Left lung (tissue), 10 donors: ENCODE results near the gene SLC17A7. TPM values are rescaled to one million over a fixed set of nuclear protein-coding genes. Genes with fewer than 3 reads are reported as not detected.

Source experiments
- ATAC-seq: fragments of 200-7000 bp; cut with Tn5 transposase; one replicate; pipeline ENCODE4 v1.9.1; 2020; ENCODE audit warnings: moderate library complexity
- DNase-seq, 4 donors: peaks; one replicate each; pipeline ENCODE4 v3.0.0-alpha.2; 2013 to 2020
- H3K27ac ChIP-seq, 2 donors: fragments of 200-600 bp; sonication (generic) in 1 of 2; one replicate each; pipeline versions ENCODE4 v1.5.0 to v1.8.0; 2020 to 2021
- H3K27me3 ChIP-seq, 2 donors: fragments of 200-600 bp; sonication (generic) in 1 of 2; one replicate each; pipeline versions ENCODE4 v1.5.0 to v1.8.0; 2020 to 2021
- H3K36me3 ChIP-seq, 2 donors: fragments of 200-600 bp; sonication (generic) in 1 of 2; one replicate each; pipeline versions ENCODE4 v1.5.0 to v1.8.0; 2020 to 2021
- H3K4me1 ChIP-seq, 2 donors: fragments of 200-600 bp; one replicate each; pipeline ENCODE4 v1.8.0; 2021
- H3K4me3 ChIP-seq, 2 donors: fragments of 200-600 bp; sonication (generic) in 1 of 2; one replicate each; pipeline versions ENCODE4 v1.5.0 to v1.8.0; 2020 to 2021; ENCODE audit warnings: mild to moderate bottlenecking in 1 of 2
- H3K9me3 ChIP-seq, 2 donors: fragments of 200-600 bp; sonication (generic) in 1 of 2; one replicate each; pipeline versions ENCODE4 v1.5.0 to v1.8.0; 2020 to 2021
- CTCF ChIP-seq, 2 donors: fragments of 200-600 bp; sonication (generic) in 1 of 2; IDR thresholded peaks; one replicate each; pipeline versions ENCODE4 v1.5.0 to v1.8.0; 2021; ENCODE audit warnings: antibody characterized with exemption in 2 of 2
- intact Hi-C, 2 donors: fragments of 100-400 bp; cut with DNase I; formaldehyde crosslinking; loops; one replicate each; pipeline versions ENCODE4 v1.11.2 to v1.14.2; 2022
- polyA plus RNA-seq, 6 donors: library from polyadenylated mRNA; unstranded; fragments of 120-200 nt; gene quantifications; one replicate each; pipeline ENCODE4 v1.2.1, GENCODE V29; 2013; ENCODE audit not compliant: insufficient read length in 6 of 6
- total RNA-seq, 2 donors: library from RNA; stranded (reverse); fragmentation: NEBNext Ultra II Directional; extraction: Animal tissue kit (Norgen Biotek cat#: 25700); gene quantifications; one replicate each; pipeline ENCODE4 v1.2.1, GENCODE V29; 2021
- donor health status: DM: no; HTN: yes; CAD: no.
- donor health status: DM: no; HTN: no; CAD: no.

SLC17A7 gene
- total and polyA plus RNA-seq, 8 donors: 0.21 to 0.70 (median 0.33) TPM

GRCh38 chr19:49425178-49425577, 16.1 kb downstream of the SLC17A7 start, which contains the start of gene GFY:
TSS of gene GFY (plus strand) at chr19:49425388. CDS start at chr19:49426431, 1,043 bp downstream.
- H3K4me3 ChIP-seq: no peak within 1 kb of the TSS
- no peaks in the 10 kb centered on the region for H3K36me3 ChIP-seq
- DNase-seq (no peak), ATAC-seq (no peak)
- TF ChIP-seq CTCF (IDR thresholded peaks at IDR 0.05): no peak
- no peaks in the 10 kb centered on the region for H3K9me3 ChIP-seq
- H3K27me3 ChIP-seq: peaks cover 83 to 100% of the 10 kb centered on the region in 2 donors
- H3K4me1 ChIP-seq: peaks cover 7 to 37% of the 10 kb centered on the region in 2 donors
- intact Hi-C loops: no loop called here
- H3K27ac ChIP-seq: no peak within 1 kb of the TSS

- peaks cover 7 to 37% of the 10 kb centered on the region in 2 donors for H3K4me1 ChIP-seq
- H3K9me3 ChIP-seq: no peaks in the 10 kb centered on the region
- no peak for TF ChIP-seq CTCF (IDR thresholded peaks at IDR 0.05)
- H3K4me3 ChIP-seq: no peak overlapping the region
- intact Hi-C loops: no loop called here
- H3K36me3 ChIP-seq: no peaks in the 10 kb centered on the region
- DNase-seq (no peak), ATAC-seq (no peak)
- peaks cover 89 to 99% of the 10 kb centered on the region in 2 donors for H3K27me3 ChIP-seq
- H3K27ac ChIP-seq: no peak overlapping the region
Observed at GRCh38 chr19:49423985-49424303, 17.4 kb downstream of the SLC17A7 start.

GRCh38 chr19:49423071-49423984, 18.0 kb downstream of the SLC17A7 start, which contains the start of gene PTH2:
TSS of gene PTH2 (minus strand) at chr19:49423441. CDS start at chr19:49423339, 102 bp downstream.
- Histone ChIP-seq H3K4me3 (no peak within 1 kb of the TSS), H3K36me3 (no peaks in the 10 kb centered on the region), H3K9me3 (no peaks in the 10 kb centered on the region), H3K4me1 (peaks cover 7 to 34% of the 10 kb centered on the region in 2 donors), H3K27ac (no peak within 1 kb of the TSS), H3K27me3 (peaks cover 83 to 99% of the 10 kb centered on the region in 2 donors)
- DNase-seq (no peak), ATAC-seq (no peak)
- intact Hi-C loops: no loop called here
- TF ChIP-seq CTCF (IDR thresholded peaks at IDR 0.05): no peak

- DNase-seq: peak in 1 of 4 donors; percentile 35
- ATAC-seq: peak; percentile 63
- intact Hi-C loops: no loop called here
- Histone ChIP-seq H3K4me3 (no peak overlapping the region), H3K9me3 (no peaks in the 10 kb centered on the region), H3K36me3 (no peaks in the 10 kb centered on the region), H3K27me3 (peaks cover 75 to 95% of the 10 kb centered on the region in 2 donors), H3K4me1 (peaks cover 7 to 26% of the 10 kb centered on the region in 2 donors), H3K27ac (no peak overlapping the region)
- peak in 1 of 2 donors; percentile 41 for TF ChIP-seq CTCF (IDR thresholded peaks at IDR 0.05)
Observed at GRCh38 chr19:49422407-49423070, 18.8 kb downstream of the SLC17A7 start.

GRCh38 chr19:49421878-49422202, 19.5 kb downstream of the SLC17A7 start:
- peaks cover 7 to 26% of the 10 kb centered on the region in 2 donors for H3K4me1 ChIP-seq
- no peak for ATAC-seq
- intact Hi-C loops: no loop called here
- H3K4me3 ChIP-seq: no peak overlapping the region
- peaks cover 68 to 95% of the 10 kb centered on the region in 2 donors for H3K27me3 ChIP-seq
- no peaks in the 10 kb centered on the region for H3K9me3 ChIP-seq
- no peak for TF ChIP-seq CTCF (IDR thresholded peaks at IDR 0.05)
- H3K36me3 ChIP-seq: no peaks in the 10 kb centered on the region
- DNase-seq: no peak
- no peak overlapping the region for H3K27ac ChIP-seq
